RCC 7860 (cell line): ENCODE results near the gene PTGER2.
A peak's percentile ranks its signal among the peaks of the same experiment; 100 is the strongest.

Source experiments
- DNase-seq: peaks from one replicate; pipeline ENCODE4 v3.0.0-alpha.2; 2015; ENCODE audit warnings: low spot score
- FAIRE-seq: peaks from 2 replicates; lab custom pipeline; 2012; peaks lifted over from hg19 to GRCh38; lab: Jason Lieb, UNC

Gene PTGER2

GRCh38 chr14:52333823-52334657 lies 19.9 kb downstream of the PTGER2 start:
- no peak for FAIRE-seq
- no peak for DNase-seq

DNA sequence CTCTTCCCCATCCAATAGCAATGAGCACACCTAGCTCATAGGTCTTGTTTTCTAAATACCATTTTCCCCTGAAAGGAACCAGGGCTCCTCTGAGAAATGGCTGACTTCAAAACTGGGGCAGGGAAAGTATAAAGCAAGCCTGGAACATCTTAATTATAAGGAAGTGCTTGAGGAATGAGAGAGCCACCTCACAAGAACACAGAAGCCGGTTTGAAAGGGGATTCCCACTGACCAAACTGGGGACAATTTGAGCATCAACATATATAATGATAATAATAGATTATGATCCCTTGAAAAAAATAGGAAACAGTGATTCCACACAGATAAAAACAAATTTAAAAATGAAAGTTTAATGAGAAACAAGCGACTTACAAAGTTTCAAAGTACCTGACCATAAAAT lies 22.1 kb downstream of the PTGER2 start:
- FAIRE-seq (no peak), DNase-seq (no peak)

DNA sequence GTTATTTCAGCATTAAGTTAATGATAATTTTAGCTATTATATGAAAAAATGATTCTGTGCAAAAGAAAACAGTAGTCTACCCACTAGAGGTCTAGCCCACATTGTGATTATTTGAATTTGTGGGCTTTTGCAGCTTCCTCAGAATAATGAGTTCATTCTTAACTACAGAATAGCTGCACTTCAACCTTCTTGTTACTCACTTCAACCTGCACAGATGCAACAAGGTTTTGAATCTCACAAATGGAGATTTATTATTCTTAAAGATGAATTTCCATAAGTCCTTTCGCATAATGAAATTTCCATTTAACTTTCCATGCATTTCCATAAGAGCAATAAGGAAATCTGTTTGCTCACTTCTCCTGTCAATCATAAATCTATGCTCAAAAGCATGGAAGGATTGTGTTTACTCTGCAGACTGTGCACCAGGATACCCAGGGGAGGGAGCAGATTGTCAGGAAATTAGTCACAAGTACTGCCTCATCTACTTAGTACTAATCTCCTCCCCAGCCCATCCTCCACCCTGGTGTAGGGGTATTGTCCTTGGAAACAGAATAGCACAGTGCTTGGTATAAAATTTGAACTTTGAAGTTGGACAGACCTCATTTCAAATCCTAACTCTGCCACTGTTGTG lies 24.1 kb downstream of the PTGER2 start:
- DNase-seq (peak; percentile 67), FAIRE-seq (peak; percentile 73)

- DNase-seq (no peak), FAIRE-seq (no peak)
These were observed 25.1 kb downstream of the PTGER2 start for GRCh38 chr14:52339262-52339661.

DNA sequence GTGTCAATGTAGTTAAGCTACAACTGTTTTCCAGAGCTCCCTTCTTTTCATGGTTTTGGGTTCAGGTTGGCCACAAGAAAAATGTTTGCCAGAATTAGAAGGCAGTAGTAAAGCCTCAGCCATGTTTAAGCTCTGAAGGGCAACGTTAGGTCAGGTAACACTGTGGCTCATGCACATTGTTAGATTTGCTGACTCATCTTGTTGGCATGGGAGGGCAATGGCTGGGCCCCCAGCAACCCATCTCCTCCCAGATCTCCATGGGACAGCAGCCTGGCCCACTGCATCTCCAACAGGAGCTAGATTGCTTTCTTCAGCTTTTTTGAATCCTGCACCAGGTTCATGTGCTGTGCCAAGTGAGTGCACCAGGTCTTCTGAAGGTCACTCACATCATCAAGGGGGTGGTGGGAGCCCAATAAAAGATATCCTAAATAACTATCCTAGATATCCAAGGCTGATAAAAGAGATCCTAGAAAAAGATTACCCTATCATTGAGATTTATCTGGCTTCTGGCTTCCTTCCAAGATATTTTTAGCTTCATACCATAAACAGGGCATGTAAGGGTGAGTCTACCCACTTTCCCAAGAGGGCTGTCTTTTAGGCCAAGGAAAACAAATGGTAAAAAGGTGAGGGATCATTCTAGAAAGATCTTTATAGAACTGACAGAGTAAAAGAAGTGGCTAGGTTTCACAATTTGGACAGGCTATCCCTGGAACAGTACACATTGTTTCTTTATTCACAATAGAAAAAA lies 28.9 kb downstream of the PTGER2 start:
- DNase-seq (peak; percentile 78), FAIRE-seq (peak; percentile 72)

DNA sequence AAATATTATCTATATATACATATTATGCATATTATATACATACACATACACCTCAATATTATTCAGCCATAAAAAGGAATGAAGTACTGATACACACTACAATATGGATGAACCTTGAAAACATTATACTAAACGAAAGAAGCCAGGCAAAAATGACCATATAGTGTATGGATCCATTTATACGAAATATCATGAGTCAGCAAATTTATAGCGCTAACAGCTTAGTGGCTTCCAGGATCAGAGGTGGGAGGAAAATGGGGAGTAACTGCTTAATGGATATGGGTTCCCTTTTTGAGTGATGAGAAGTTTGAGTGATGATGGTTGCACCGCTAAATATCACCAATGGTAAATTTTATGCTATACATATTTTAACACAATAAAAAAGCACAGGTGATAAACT lies 32.7 kb downstream of the PTGER2 start:
- DNase-seq (no peak), FAIRE-seq (no peak)

DNA sequence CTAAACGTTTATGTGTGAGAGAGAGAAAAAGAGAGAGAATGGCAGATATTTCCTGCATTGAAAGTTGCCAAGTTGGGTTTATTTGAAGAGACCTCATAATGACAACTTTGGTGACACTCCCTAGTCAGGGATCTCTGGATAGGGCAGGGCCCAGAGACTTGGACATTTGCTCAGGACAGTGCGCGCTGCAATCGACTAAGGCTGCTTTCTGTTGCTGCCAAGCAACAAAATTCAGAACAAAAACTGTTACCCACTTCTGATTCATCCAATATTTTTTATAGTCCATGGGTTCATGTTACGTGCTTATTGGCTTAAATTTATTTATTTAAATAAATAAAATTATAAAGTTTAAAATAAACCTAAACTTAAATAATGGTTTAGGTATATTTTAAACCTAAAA lies 34.2 kb downstream of the PTGER2 start:
- DNase-seq, result peak; percentile 22
- FAIRE-seq, result no peak

DNA sequence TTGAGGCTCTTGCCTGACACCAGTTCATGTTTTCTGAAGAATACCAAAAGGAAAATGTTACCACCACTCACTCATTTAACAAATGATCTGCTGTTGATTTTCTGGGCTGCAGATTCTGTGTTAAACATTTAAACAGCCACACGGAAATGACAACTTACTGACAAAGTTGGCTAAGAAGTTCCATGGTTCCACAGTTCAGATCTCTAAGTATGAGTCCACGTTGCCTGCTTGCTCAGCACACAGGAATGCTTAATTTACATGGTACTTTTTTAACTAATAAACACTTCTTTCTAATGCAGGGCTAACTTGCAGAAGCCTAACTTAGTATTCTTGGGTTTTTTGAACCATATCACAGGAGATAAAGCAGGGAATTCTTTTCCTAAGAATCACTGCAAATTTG lies 34.7 kb downstream of the PTGER2 start:
- DNase-seq (peak; percentile 32), FAIRE-seq (peak; percentile 65)

- FAIRE-seq (no peak), DNase-seq (peak; percentile 50)
These were observed 35.6 kb downstream of the PTGER2 start for GRCh38 chr14:52349731-52350130.

DNA sequence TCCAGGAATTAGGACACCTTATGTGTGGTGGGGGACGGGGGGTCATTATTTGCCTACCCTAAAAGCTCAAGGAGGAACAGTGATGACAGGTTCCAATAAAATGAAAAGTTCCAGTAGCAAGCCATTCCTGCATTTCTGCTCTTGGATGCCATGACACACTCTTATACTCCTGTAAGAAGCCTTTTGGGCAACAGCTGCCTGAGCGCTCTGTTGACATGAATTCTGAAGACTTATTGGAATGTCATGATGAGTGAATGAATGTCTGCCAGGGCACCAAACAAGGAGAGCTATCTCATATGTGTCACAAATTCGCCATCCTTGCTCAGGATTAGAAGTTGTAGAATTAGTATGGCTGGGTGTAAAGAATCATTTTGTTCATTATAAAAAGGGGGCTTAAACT lies 36.3 kb downstream of the PTGER2 start:
- DNase-seq (no peak), FAIRE-seq (no peak)

GRCh38 chr14:52351233-52352060 lies 37.3 kb downstream of the PTGER2 start:
- DNase-seq, result peak; percentile 47
- FAIRE-seq, result no peak

- FAIRE-seq (peak; percentile 92), DNase-seq (peak; percentile 76)
These were observed 38.0 kb downstream of the PTGER2 start for GRCh38 chr14:52352061-52352491.

DNA sequence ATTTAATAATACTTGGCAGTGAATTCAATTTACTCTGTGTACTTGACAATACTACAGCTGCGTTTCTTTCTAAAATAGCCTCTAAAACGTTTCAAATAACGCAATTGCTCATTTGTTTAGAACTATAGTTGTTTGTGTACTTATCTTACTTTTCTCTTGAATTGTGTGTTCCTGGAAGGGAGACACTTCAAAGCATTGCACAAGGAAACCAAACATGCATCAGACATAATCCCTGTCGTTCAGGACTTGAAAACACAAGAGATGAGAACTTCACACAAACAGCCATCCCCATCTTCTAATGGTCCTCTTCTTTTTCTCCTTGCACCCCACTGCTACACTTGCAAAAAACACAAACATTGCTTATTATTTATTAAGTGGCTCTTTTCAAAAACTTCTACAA lies 38.5 kb downstream of the PTGER2 start:
- no peak for FAIRE-seq
- no peak for DNase-seq

DNA sequence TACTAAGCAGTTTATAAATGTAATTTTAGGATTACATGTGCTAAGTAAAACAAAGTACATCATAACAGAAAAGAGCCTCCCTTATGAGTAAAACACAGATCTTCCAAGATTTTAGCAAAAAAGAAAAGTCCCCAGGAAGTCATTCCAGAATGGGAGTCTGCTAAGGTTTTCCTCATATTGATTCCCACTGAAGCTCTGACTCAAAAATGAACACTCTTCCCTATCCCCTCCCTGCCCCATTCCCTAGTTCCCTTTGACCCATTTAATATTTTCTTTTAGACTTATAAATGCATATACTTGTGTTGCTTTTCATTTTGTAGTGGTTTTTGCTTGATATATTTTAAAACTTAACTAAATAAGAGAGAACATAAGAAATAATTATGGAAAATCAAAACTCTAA lies 40.1 kb downstream of the PTGER2 start:
- no peak for DNase-seq
- no peak for FAIRE-seq

GRCh38 chr14:52355016-52355431 lies 40.9 kb downstream of the PTGER2 start:
- FAIRE-seq (peak; percentile 92), DNase-seq (peak; percentile 78)

DNA sequence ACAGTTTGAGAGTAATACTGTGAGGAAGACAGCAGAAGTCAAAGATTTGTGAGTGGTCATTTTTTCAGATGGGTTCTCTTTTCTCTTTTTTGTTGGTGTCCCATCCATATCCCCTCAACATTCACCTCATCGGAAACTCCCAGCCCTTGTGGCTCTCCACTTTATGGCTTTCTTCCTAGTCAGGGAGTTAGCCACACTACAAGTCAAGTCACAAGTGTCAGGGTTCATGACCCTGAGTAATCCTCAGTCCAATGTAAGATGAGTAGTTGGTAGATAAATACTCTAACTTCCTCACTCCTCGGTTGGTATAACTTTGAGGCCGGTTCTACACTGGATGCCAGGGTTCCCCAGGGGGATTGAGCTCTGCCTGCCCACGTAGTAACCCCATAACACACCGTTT lies 41.4 kb downstream of the PTGER2 start:
- peak; percentile 48 for DNase-seq
- FAIRE-seq, result no peak

- no peak for FAIRE-seq
- DNase-seq, result no peak
These were observed 41.9 kb downstream of the PTGER2 start for GRCh38 chr14:52356025-52356424.

DNA sequence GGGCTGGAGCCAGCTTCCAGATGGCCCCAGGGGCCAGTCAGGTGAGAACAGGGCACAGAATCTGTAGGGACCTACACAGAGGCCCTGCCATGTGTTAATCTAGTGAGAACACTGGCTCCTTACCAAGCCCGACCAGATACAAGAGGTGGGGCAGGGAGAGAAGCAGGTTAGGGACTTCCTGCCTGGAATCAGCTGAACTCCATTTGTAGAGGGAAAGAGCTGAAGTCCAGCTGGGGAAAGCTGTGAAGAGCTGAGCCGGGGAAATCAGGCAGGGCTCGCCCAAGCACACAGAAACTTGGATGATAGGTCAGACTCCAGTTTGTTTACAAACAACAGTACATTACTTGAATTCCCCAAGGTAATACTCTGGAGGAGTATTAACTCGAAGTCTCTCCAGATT lies 46.7 kb downstream of the PTGER2 start:
- FAIRE-seq (no peak), DNase-seq (no peak)

GRCh38 chr14:52363041-52363704 lies 49.1 kb downstream of the PTGER2 start:
- FAIRE-seq, result no peak

GRCh38 chr14:52363961-52364360 lies 49.8 kb downstream of the PTGER2 start:
- DNase-seq (no peak), FAIRE-seq (no peak)

More at GRCh38 chr14:52363041-52363704, 49.1 kb downstream of the PTGER2 start:
- no peak for DNase-seq
